Measurements from ENCODE around the gene PADI2.

PADI2 gene

DNA sequence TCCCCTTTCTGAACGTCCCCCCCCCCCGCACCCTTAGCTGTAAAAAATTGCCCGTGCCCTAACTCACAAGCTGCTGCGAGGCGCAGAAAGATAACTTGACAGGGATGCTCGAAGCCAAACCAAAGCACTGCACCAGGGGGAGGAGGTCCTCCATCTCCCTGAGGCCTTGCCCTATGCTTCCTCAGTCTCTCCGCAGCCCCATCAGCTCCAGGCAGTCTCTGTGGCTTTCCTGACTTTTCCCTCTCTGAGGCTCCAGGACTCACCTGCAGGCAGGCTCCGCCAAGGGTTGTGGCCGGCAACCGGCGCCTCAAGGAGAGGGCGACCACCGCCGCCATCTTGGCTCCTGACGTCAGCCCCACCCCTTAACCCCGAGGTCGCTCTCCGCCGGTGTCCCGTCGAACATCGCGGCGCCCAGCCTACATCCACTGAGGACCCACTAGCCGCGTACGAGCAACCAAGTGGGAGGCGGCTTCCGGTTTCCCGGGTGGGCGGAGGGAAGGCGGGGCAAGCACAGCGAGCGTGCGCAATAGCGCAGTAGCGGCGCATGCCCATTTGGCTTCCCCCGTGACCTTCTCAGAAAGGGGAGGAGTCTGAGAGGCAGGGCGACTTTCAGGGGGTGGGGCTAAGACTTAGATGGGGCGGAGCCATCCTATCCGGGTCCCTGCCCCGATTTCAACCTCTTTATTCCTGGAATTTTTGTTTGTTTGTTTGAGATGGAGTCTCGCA is 65.4 kb downstream of the PADI2 start, which contains the start of gene SDHB:
SDHB (minus strand) TSS at position 348 of the 726 bp plus-strand sequence; CDS start at position 335, 13 bp downstream.
- peak; percentile 99 for DNase-seq (ENCODE audit: low spot score)

DNA sequence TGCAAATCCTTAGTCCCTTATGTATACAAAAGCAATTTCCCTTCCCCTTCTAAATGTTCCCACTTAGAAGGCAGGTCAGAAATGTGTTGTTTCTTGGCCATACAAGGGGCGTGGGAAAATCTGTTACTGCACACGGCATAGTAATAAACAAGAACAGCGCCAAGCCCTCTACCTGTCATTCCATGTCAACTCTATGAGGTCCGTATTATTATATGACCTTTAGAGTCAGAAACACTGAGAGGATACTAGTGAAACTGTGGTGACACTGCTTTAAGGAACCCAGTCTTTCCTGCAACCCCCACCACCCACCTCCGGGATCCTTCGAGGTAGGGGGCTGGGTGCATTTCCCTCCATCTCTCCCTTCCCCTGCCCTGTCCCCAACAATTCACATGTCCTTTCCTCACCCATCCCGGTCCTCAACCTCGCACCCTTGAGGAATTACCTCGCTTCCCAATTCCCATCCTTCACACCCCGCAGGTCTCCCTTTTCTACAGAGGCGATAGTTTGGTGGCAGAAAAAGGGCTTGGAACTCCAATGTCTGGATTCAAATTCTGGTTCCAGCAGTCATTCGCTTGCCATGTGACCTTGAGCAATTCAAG is 66.1 kb downstream of the PADI2 start:
- DNase-seq (ENCODE audit: low spot score), result no peak

DNA sequence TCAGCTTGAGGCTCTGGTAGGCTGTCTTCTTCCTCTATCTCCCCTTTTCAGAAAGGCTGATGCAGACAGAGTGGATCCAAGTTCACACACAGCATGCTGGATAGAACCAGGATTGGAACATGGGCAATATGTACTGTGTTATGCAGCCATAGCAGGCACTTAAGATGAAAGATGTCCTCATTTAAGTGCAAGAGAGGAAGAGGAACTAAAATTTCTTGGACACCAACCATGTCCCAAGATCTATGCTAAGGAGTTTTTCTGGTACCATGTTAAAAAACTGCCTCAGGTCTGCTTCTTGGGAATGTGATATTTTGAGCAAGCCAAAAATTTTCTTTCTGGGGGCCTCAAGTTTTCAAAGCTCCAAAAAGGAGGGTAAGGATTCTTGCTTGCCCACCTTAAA is 66.6 kb downstream of the PADI2 start:
- DNase-seq (ENCODE audit: low spot score), result no peak

DNA sequence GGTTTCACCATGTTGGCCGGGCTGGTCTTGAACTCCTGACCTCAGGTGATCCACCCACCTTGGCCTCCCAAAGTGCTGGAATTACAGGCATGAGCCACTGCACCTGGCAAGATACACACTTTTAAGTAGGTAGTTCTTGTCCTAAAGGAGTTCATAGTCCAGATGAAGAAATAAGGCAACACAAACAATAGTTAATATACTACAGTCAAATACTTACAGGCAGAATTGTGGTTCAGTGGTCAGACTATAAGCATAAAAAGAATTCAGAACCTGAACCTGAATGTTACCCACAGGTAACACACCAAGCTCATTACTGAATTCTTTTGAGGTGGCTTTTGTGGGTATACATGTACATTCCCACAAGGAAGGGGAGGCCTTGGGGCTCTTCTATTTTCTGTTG is 67.2 kb downstream of the PADI2 start:
- no peak for DNase-seq (ENCODE audit: low spot score)

DNA sequence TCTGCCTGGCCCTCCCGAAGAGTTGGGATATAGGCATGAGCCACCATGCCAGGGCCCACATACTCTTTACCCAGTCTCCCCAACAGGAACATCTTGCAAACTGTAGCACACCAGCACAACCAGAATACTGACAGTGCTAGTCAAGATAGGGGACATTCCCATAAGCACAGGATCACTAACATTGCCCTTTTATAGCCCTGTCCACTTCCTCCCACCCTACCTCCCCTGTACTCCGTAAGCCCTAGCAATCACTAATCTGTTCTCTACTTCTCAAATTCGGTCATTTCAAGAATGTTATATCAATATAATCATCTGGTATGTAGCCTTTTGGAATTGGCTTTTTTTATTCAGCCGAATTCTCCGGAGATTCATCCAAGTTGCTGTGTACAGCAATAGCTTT is 71.3 kb downstream of the PADI2 start:
- peak; percentile 15 for DNase-seq (ENCODE audit: low spot score)

DNA sequence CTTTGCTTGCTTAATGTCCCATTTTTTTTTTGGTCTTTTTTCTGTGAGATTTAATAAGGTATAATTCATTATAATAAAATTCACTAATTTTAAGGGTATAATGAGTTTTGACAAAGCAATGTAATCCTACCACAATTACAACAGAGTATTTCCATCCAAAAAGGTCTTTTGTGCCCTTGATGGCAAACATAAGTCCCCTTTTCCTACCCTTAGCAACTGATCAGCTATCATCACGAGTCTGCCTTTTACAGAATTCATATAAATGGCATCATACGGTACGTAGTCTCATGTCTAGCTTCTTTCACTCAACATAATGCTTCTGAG is 73.0 kb downstream of the PADI2 start:
- DNase-seq (ENCODE audit: low spot score), result no peak

DNA sequence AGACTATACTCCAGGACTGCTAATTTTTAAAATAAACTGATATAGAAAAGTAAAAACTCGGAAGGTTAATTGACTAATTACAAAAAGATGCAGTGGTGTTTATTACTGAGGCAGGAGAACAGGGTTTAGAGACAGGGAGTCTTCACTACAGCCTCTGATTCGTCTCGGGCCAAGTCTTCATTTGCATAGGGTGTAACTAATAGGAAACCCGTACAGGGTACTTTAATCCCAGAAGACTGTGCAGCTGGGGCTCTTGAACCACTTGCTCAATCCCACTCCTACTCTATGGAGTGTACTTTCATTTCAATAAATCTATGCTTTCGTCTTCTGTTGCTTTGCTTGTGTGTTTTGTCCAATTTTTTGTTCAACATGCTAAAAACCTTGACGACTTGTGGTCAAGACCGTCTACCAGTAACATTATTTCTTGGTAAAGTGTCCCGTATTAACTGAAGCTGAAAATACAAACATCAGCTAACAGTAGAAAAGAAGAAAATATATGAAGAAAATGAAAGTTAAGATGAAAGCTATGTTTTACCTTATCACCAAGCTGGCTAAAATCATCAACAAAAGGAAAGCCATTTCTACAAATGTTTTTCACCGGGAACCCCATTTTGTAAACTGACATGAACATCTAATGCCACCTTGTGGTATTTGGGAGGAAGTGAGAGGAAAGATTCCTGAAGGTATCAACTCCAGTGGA is 73.5 kb downstream of the PADI2 start:
- peak; percentile 52 for DNase-seq (ENCODE audit: low spot score)

DNA sequence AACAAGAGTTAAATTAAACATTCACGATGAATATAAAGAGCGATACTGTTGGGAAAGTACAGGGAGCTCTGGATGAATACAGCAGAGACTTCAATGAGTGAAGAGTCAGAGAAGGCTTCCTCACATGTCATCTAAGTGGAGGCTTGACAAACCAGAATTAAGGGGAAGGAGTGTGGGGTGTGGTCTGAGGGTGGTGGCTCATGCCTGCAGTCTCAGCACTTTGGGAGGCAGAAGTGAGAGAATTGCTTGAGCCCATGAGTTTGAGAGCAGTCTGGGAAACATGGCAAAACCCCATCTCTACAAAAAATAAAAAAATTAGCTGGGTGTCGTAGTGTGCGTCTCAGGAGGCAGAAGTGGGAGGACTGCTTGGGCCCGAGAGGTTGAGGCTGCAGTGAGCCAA is 74.1 kb downstream of the PADI2 start:
- peak; percentile 46 for DNase-seq (ENCODE audit: low spot score)

DNA sequence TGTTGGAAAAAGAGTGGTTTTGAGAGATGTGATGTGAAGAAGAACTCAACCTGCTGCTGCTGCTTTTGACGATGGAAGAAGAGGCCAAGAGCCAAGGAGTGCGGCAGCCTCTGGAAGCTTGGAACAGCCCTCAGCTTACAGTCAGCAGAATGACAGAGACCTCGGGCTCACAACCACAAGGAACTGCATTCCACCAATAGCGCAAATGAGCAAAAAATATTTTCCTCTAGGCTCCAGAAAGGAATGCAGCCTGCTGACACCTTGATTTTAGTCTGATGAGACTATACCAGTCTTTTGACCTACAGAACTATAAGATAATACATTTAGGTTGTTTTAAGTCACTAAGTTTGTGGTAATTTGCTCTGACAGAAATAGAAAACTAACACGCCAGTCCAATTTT is 75.6 kb downstream of the PADI2 start:
- DNase-seq (ENCODE audit: low spot score), result no peak

DNA sequence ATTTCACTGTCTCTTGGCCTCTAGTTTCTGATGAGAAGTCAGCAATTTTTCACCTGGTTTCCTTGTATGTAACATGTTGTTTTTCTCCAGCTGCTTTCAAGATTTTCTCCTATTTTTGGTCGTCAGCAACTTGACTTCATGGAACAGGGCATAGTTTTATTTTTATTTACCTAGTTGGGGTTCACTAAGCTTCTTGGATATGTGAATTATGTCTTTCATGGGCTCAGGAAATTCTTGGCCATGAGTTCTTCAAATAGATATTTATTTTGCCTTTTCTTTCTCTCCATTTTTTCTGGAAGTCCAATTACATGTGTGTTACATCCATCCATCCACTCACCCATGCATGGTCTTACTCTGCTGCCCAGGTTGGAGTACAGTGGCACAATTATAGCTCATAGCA is 79.1 kb downstream of the PADI2 start:
- no peak for DNase-seq (ENCODE audit: low spot score)

DNA sequence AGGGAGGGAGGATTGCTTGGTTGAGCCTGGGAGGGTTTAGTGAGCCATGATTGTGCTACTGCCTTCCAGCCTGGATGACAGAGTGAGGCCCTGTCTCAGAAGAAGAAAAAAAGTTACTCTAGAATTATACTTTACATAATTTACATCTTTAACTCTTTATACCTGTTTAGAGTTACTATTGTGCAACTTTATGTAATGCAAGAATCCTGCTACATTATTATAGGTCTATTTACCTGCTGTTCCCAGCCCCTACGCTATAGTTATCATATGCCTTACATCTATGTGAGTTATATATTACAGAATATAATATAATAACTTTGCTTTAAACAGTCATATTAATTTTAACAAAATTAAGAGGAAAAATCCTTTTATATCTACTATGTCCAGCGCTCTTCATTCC is 79.7 kb downstream of the PADI2 start:
- DNase-seq (ENCODE audit: low spot score), result no peak

DNA sequence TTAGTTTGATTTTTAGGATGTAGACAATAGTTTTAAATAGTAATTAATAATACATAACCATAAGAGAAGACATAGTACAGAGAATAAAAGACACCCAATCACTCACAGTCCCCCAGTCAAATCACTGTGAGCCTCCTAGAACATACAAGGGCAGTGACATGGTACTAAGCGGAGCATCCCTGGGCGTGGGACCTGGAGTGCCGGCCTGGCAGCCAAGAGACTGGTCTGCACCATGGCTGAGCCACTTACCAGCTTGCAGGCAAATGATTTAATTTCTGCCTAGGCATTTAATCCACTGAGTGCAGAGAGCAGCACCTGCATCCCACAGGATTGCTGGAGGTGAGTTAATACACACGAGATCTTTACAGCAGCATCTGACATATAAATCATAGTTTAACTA is 85.8 kb downstream of the PADI2 start:
- DNase-seq (ENCODE audit: low spot score), result no peak

DNA sequence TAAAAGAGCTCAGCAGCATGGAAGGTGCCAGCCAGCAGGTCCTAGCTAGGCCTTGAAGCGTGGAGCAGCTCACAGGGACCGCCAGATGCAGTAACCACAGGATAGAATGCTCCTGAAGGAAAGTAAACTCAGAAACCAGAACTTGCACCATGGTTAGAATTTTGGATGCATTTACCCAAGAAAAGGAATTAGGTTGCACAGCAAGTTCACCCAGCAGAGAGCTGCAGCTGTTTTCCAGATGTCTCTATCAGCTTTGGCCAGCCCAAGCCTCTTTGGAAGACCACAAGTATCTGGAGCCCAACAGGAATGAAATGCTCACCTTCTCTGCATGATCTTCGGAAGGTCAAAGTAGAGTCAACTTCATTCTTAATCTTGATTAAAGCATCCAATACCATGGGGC is 86.5 kb downstream of the PADI2 start:
- no peak for DNase-seq (ENCODE audit: low spot score)

DNA sequence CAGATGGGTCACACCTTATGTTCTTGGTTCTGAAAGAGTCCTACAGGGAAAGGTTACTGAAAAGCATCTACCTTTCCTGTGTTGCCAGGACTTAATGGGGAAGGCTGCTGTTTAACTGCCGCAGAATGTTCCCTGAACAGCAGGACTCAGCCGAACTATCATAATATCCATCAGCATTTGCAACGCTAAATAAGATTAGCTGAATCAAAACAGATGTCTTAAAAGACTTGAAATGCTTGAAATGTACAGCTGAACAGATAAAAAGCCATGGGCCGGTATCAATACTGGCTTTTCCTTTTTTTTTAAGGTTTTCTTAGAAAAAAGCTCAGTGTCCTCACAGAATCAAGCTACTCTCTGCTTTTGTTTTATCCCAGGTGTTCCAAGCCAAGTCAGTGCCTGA is 87.8 kb downstream of the PADI2 start:
- no peak for DNase-seq (ENCODE audit: low spot score)

DNA sequence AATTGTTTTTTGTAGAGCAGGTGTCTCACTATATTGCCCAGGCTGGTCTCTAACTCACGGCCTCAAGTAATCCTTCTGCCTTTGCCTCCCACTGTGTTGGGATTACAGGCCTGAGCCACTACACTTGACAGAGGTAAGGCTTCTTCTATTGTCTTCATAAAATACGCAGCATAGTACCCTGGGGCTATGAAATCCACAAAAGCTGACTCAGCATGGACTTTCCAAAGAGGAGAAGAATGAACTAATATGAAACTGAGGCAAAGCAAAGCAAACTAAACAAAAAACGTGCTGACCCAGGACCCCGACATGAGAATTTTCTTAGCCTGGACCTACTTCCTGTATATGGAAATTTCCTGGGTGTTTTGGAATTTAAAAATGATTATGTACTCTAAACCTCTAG is 89.0 kb downstream of the PADI2 start:
- DNase-seq (ENCODE audit: low spot score), result no peak

DNA sequence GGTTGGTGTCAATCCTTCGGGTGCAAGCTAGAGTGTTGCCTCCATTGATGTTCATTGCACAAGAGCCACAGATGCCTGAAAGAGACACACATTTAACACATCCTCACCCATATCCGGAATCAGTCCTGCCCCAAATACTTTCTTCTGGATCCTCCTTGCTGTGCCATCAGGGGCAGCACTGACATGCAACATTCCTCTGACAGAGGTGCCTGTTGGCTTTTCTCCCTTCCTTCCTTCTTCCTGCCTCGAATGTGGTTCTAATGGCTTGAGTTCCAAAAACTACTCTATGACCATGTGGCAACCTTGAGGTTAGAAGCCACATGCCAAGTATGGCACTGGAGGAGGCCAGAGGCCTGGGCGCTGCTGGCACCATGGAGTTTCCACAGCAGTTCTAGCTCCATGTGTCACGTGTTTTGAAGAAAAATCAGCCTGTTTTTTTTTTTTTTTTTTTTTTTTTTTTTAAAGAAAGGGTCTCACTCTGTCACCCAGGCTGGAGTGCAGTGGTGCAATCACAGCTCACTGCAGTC is 90.5 kb downstream of the PADI2 start:
- DNase-seq (ENCODE audit: low spot score), result no peak

DNA sequence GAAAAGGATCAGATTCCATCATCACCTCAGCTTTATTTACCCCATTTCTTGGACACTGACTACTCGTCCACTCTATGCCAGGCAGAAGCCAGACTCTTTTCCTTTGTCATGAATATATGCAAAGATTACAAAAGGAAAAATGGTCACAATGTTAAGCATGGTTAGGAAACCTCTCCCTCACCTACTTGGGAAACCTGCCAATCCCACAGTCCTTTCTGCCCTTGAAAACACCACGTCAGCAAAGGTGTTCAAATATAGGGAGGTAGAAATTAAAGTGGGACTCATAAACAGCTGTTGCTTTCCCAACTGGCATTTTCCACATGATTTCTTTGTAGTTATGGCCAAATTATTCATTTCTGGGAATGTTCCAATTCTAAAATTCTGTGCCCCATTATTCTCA is 91.4 kb downstream of the PADI2 start:
- no peak for DNase-seq (ENCODE audit: low spot score)

DNA sequence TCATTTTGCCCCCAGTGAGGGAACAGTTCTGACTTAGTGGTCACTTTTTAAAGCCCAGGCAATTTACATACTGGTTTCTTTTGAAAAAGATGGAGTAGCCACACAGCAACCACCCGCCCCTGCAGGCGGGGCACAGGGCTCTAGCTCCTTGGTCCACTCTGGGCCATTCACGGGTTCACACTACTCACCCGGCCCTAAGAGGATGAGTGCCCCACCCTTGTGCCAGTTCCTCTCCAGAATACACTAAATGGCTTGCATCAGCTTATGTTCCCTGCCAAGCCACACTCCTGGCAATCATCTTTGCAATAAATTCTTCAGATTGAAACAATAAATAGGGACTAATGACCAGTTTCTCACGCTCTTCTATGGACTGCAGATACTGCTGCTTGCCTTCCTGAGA is 91.8 kb downstream of the PADI2 start:
- DNase-seq (ENCODE audit: low spot score), result no peak

DNA sequence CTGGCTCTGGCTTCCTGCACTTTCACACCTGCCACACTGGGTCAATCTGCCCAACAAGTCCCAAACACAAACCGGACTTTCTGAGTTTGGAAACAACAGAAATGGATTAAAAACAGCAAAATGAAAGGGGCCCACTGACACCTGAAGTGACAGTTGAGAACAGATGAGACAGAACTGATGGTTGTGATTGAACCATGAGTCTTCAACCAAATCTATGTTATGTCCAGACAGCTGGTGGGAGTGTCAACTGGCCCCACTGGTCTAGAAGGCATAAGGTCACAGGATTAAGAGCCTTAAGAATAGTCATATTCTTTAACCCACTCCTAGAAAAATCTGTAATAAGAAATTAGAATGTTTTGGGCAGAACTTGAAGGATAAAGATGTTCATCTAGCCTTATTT is 94.5 kb downstream of the PADI2 start:
- no peak for DNase-seq (ENCODE audit: low spot score)

DNA sequence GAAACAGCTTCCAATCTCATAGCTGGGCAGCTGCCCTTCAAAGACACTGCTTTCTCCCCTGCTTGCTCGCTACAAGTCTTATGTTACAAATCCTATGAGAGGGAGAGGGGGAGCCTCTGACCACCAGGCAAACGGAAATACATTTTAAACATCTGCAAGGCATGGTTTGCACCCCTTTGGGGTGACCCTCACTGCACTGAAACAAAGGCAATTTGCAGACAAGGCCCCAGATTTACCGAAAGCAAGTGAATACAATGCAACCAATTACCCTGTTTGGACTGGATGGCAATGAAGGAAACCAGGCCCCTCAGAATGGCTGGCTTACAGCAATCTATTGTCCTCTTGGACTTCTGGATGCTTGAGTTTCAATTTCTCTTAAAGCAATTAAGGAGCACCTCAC is 95.7 kb downstream of the PADI2 start:
- DNase-seq (ENCODE audit: low spot score), result no peak

DNA sequence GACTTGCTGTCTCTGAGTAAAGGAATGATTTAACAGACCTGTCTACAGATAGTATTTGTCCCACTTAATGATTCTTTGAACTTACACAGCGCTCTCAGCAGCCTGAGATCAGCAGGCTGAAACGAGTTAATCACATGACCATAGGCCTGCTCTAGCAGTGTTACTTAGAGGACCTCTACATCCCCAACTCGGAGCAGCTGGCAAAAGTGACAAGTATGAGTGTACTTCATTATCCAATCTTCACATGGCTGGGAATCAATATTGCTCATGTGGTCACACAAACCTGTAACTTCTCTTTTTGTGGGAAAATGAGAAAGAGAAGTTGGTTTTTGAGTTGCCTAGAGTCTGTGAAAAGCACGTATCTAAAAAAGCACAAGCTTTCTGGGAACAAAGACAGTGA is 96.1 kb downstream of the PADI2 start:
- no peak for DNase-seq (ENCODE audit: low spot score)

DNA sequence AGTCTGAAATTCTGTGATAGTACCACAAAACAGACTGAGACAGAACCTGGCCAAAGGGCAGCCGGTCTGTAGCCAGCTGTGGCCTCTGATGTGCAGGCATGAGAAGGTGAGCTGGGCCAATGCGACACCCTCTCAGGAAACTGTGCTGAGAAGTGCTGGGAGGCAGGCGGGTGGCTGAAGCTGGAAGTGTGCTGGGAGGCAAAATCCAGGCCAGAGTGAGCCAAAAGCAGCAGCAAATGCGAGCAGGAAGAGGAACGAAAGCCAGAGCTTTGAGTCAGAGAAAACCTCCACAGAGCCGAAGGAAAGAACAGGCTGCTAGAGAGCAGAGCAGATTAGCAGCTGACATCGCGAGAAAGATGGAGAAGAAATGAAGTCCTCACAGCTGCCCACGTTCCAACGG is 97.4 kb downstream of the PADI2 start:
- no peak for DNase-seq (ENCODE audit: low spot score)

DNA sequence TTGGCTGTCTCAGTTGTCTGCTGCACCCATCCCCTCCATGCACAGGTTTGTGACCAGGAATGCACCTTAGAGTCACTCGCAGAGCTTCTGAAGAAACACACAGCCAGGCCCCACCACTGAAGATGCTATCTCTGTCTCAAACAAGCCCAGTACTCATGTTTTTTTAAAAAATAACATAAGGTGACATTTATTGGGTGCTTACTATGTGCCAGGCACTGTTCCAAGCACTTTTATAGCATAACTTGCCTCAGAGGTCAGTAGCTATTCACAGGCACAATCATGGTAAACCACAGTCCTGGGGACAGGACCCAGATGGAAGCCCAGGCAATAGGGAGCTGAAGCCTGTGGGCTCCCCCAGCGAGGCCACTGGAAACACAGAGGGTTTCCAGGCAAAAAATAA is 98.7 kb downstream of the PADI2 start:
- DNase-seq (ENCODE audit: low spot score), result no peak

All from COLO829 (cell line).